Smooth muscle cell (in vitro differentiated cells): ENCODE data around the gene NFKBIE. TPM values are rescaled to one million over a fixed set of nuclear protein-coding genes. Genes with fewer than 3 reads are reported as not detected.

Experiments
- DNase-seq: peaks from one replicate; lab custom pipeline; 2025; ENCODE audit not compliant: unreplicated experiment; lab: John Stamatoyannopoulos, UW
- H2AFZ ChIP-seq: fragments of 200-600 bp; sonication (generic); 2 replicates; pipeline ENCODE4 v1.6.0; 2016; ENCODE audit warnings: antibody characterized with exemption, low read depth, mild to moderate bottlenecking
- H3F3A ChIP-seq: fragments of 200-600 bp; sonication (generic); 2 replicates; pipeline ENCODE4 v1.6.0; 2017; ENCODE audit warnings: antibody characterized with exemption, low read depth
- H3K27ac ChIP-seq: fragments of 200-600 bp; sonication (generic); 2 replicates; pipeline ENCODE4 v1.5.1; 2016; ENCODE audit warnings: low read depth, mild to moderate bottlenecking
- H3K27me3 ChIP-seq: fragments of 200-600 bp; sonication (generic); 2 replicates; pipeline ENCODE4 v1.6.1; 2016; ENCODE audit warnings: low read depth, mild to moderate bottlenecking
- H3K36me3 ChIP-seq: fragments of 200-600 bp; sonication (generic); 2 replicates; pipeline ENCODE4 v1.5.1; 2016; ENCODE audit warnings: low read depth
- H3K4me1 ChIP-seq: fragments of 200-600 bp; sonication (generic); 2 replicates; pipeline ENCODE4 v1.5.1; 2016; ENCODE audit warnings: low read depth
- H3K4me2 ChIP-seq: fragments of 200-600 bp; sonication (generic); 2 replicates; pipeline ENCODE4 v1.6.0; 2016; ENCODE audit warnings: mild to moderate bottlenecking
- H3K4me3 ChIP-seq: fragments of 200-600 bp; sonication (generic); 2 replicates; pipeline ENCODE4 v1.5.1; 2016; ENCODE audit warnings: mild to moderate bottlenecking
- H3K79me2 ChIP-seq: fragments of 200-600 bp; sonication (generic); 2 replicates; pipeline ENCODE4 v1.6.0; 2016; ENCODE audit warnings: low read depth, mild to moderate bottlenecking
- H3K9ac ChIP-seq: fragments of 200-600 bp; sonication (generic); 2 replicates; pipeline ENCODE4 v1.6.0; 2016; ENCODE audit warnings: low read depth
- H3K9me3 ChIP-seq: fragments of 200-600 bp; sonication (generic); replicated peaks from 2 replicates; pipeline ENCODE4 v1.5.1; 2016; ENCODE audit warnings: low read depth
- H4K20me1 ChIP-seq: fragments of 200-600 bp; sonication (generic); 2 replicates; pipeline ENCODE4 v1.6.0; 2016; ENCODE audit warnings: low read depth
- WGBS: methylation state at CpG from one replicate; pipeline ENCODE4 v1.1.7; 2016; ENCODE audit warnings: low lambda C conversion rate; 5-methylcytosine and 5-hydroxymethylcytosine counted together
- polyA plus RNA-seq: library from polyadenylated mRNA; unstranded; fragments of >200 nt; fragmentation: Nextera tagmentation; extraction: Ambion mirVana; gene quantifications from 2 replicates; pipeline ENCODE4 v1.2.1, GENCODE V29; 2016
- total RNA-seq: library from RNA; depleted of rRNA; stranded (reverse); fragments of >200 nt; gene quantifications from 2 replicates; pipeline ENCODE4 v1.2.3, GENCODE V29; 2014
- TF ChIP-seq, protein P1 (sequence below): fragments of 200-600 bp; sonication (generic); IDR thresholded peaks from 2 replicates; pipeline ENCODE4 v1.5.1; 2017; ENCODE audit warnings: borderline replicate concordance, mild to moderate bottlenecking, antibody characterized with exemption; ENCODE audit not compliant: insufficient read depth, poor library complexity, severe bottlenecking

The NFKBIE gene
- total and polyA plus RNA-seq, 2 experiments from 2014 or later: 7.0 to 12.3 TPM

DNA sequence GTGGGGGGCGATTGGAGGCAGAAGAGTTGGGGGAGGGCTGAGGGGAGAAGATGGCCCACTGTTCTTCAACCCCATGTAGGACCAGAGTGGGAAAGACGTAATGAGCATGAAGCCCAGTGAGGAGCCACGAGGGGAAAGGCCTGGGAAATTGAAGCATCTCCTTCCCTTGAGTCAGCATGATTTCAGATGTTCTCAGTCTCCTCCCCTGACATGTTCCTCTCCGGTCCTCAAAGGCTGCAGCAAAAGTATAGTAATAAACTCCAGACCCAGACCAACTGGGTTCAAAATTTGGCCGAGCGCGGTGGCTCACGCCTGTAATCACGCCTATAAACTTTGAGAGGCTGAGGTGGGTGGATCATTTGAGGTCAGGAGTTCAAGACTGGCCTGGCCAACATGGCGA is 1.9 kb upstream of the NFKBIE start:
- H3F3A ChIP-seq: no peaks in the 10 kb centered on the region
- 85% methylated on average over 10 of the region's 10 CpGs for WGBS
- no peak for DNase-seq

GRCh38 chr6:44266347-44266746 is 996 bp upstream of the NFKBIE start:
- H3K79me2 ChIP-seq: peaks cover 16% of the 10 kb centered on the region
- H4K20me1 ChIP-seq: peaks cover 13% of the 10 kb centered on the region
- no peak overlapping the region for H3K4me3 ChIP-seq
- peaks cover 25% of the 10 kb centered on the region for H3K4me1 ChIP-seq
- TF ChIP-seq, protein P1, sequence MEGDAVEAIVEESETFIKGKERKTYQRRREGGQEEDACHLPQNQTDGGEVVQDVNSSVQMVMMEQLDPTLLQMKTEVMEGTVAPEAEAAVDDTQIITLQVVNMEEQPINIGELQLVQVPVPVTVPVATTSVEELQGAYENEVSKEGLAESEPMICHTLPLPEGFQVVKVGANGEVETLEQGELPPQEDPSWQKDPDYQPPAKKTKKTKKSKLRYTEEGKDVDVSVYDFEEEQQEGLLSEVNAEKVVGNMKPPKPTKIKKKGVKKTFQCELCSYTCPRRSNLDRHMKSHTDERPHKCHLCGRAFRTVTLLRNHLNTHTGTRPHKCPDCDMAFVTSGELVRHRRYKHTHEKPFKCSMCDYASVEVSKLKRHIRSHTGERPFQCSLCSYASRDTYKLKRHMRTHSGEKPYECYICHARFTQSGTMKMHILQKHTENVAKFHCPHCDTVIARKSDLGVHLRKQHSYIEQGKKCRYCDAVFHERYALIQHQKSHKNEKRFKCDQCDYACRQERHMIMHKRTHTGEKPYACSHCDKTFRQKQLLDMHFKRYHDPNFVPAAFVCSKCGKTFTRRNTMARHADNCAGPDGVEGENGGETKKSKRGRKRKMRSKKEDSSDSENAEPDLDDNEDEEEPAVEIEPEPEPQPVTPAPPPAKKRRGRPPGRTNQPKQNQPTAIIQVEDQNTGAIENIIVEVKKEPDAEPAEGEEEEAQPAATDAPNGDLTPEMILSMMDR: no peak
- H3K36me3 ChIP-seq: no peaks in the 10 kb centered on the region
- H3K27me3 ChIP-seq: peaks cover 31% of the 10 kb centered on the region
- no peak for DNase-seq
- WGBS: 84% methylated on average over 3 of the region's 3 CpGs
- H3K9ac ChIP-seq: no peak overlapping the region
- no peaks in the 10 kb centered on the region for H3F3A ChIP-seq
- no peak overlapping the region for H3K4me2 ChIP-seq
- no peak overlapping the region for H2AFZ ChIP-seq
- H3K9me3 ChIP-seq: no peaks in the 10 kb centered on the region
- no peak overlapping the region for H3K27ac ChIP-seq

More for the DNA sequence above, 1.9 kb upstream of the NFKBIE start:
- Histone ChIP-seq H3K27ac (no peak overlapping the region), H3K27me3 (peaks cover 40% of the 10 kb centered on the region), H3K9ac (no peak overlapping the region), H3K4me2 (no peak overlapping the region), H3K9me3 (no peaks in the 10 kb centered on the region), H4K20me1 (peaks cover 13% of the 10 kb centered on the region), H3K79me2 (peaks cover 16% of the 10 kb centered on the region), H3K4me1 (peaks cover 25% of the 10 kb centered on the region), H2AFZ (no peak overlapping the region), H3K36me3 (no peaks in the 10 kb centered on the region), H3K4me3 (no peak overlapping the region)
- TF ChIP-seq, protein P1: no peak

DNA sequence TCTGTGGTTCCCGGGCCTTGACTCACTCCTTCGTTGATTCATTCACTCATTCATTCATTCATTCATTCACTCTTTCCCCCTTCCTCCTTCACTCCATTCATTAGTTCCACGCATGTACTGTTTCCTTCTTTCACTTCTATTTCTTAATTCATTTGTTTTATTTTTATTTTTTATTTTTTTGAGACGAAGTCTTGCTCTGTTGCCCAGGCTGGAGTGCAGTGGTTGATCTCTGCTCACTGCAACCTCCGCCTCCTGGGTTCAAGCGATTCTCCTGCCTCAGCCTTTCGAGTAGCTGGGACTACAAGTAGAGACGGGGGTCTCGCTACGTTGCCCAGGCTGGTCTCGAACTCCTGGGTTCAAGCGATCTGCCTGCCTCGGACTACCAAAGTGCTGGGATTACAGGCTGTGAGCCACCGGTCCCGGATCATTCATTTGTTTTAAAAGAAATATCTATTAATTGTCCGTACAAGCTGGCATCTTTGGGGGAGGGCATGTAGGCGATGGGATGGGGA is 427 bp upstream of the NFKBIE start:
- 70% methylated on average over 17 of the region's 17 CpGs for WGBS
- Histone ChIP-seq H3K4me3 (peak overlapping the region; percentile 96), H3K9me3 (no peaks in the 10 kb centered on the region), H3F3A (no peaks in the 10 kb centered on the region), H3K36me3 (no peaks in the 10 kb centered on the region), H3K79me2 (peaks cover 16% of the 10 kb centered on the region), H2AFZ (no peak overlapping the region), H3K4me2 (peak overlapping the region; percentile 61), H4K20me1 (peaks cover 13% of the 10 kb centered on the region), H3K27me3 (peaks cover 25% of the 10 kb centered on the region), H3K4me1 (peaks cover 25% of the 10 kb centered on the region), H3K27ac (peak overlapping the region; percentile 57), H3K9ac (no peak overlapping the region)
- DNase-seq: no peak
- TF ChIP-seq, protein P1: no peak
